HEK293 (cell line): ENCODE data around the gene CEP89.
"Not testable (repeated sequence)": the region's sequence is repeated elsewhere in the genome, so short reads cannot be mapped to it uniquely, and the experiment has no call there.

Experiments
- CTCF ChIA-PET: fragments of 350-600 bp; formaldehyde crosslinking; extraction: SDS; loops from one replicate; lab custom pipeline; 2021; ENCODE audit warnings: antibody characterized with exemption; lab: Yijun Ruan, JAX
- POLR2A ChIA-PET: fragments of 300-600 bp; formaldehyde crosslinking; extraction: SDS; loops from one replicate; lab custom pipeline; 2020; ENCODE audit warnings: antibody characterized with exemption, inconsistent platforms; lab: Yijun Ruan, JAX
- H3K27ac ChIP-seq: fragments of 200-500 bp; sonication (Bioruptor generic); 2 replicates; pipeline ENCODE4 v1.5.1; 2014; ENCODE audit warnings: low read depth, low read length, control low read depth, inconsistent platforms; ENCODE audit errors: extremely low read depth
- H3K36me3 ChIP-seq, 2 experiments: fragments of 200-500 bp in 1 of 2; sonication (Bioruptor generic) in 1 of 2; 1 replicate in 1 of 2; 2 replicates in 1 of 2; pipeline ENCODE4 v1.5.1; 2014 to 2017; ENCODE audit warnings: inconsistent platforms in 2 of 2, low read length in 2 of 2; ENCODE audit not compliant: control insufficient read depth in 2 of 2, insufficient read depth in 1 of 2
- H3K4me1 ChIP-seq: fragments of 200-500 bp; sonication (Bioruptor generic); 2 replicates; pipeline ENCODE4 v1.5.1; 2014; ENCODE audit warnings: mild to moderate bottlenecking, low read length, inconsistent platforms; ENCODE audit not compliant: control insufficient read depth, insufficient read depth
- H3K4me3 ChIP-seq: 2 replicates; pipeline ENCODE4 v1.5.1; 2011; ENCODE audit warnings: low read depth, mild to moderate bottlenecking, control low read depth, low read length, moderate library complexity
- H3K9me3 ChIP-seq: fragments of 200-500 bp; sonication (Bioruptor generic); 2 replicates; pipeline ENCODE4 v1.5.1; 2014; ENCODE audit warnings: low read depth, low read length, inconsistent platforms; ENCODE audit not compliant: control insufficient read depth, insufficient read depth
- FEZF1 ChIP-seq: fragments of 450-650 bp; formaldehyde crosslinking; IDR thresholded peaks from 2 replicates; pipeline ENCODE4 v1.5.1; 2016; ENCODE audit warnings: missing biosample characterization, missing genetic modification characterization
- GLI2 ChIP-seq: fragments of 450-650 bp; formaldehyde crosslinking; IDR thresholded peaks from 2 replicates; pipeline ENCODE4; 2017; ENCODE audit warnings: missing biosample characterization, missing genetic modification characterization, low read depth, borderline replicate concordance
- GLIS2 ChIP-seq: fragments of 450-650 bp; formaldehyde crosslinking; IDR thresholded peaks from 2 replicates; pipeline ENCODE4 v1.5.1; 2016; ENCODE audit warnings: missing biosample characterization, missing genetic modification characterization
- KLF8 ChIP-seq: fragments of 450-650 bp; formaldehyde crosslinking; IDR thresholded peaks from 2 replicates; pipeline ENCODE4 v1.5.1; 2016; ENCODE audit warnings: missing biosample characterization, missing genetic modification characterization
- KLF9 ChIP-seq: fragments of 450-650 bp; formaldehyde crosslinking; IDR thresholded peaks from 2 replicates; pipeline ENCODE4 v1.5.1; 2016; ENCODE audit warnings: missing biosample characterization, missing genetic modification characterization, low read depth
- ZBTB21 ChIP-seq: fragments of 450-650 bp; formaldehyde crosslinking; IDR thresholded peaks from 2 replicates; pipeline ENCODE4 v1.5.1; 2017; ENCODE audit warnings: missing biosample characterization, missing genetic modification characterization
- ZBTB26 ChIP-seq: fragments of 450-650 bp; formaldehyde crosslinking; optimal IDR thresholded peaks from 2 replicates; pipeline ENCODE3; 2016; ENCODE audit warnings: missing biosample characterization, mild to moderate bottlenecking, missing genetic modification characterization
- ZEB2 ChIP-seq: fragments of 450-650 bp; formaldehyde crosslinking; IDR thresholded peaks from 2 replicates; pipeline ENCODE4 v1.5.1; 2016; ENCODE audit warnings: missing biosample characterization, missing genetic modification characterization
- ZFP3 ChIP-seq: fragments of 450-650 bp; formaldehyde crosslinking; IDR thresholded peaks from 2 replicates; pipeline ENCODE4 v1.5.1; 2016; ENCODE audit warnings: low read depth, missing biosample characterization, missing genetic modification characterization
- ZNF175 ChIP-seq: fragments of 450-650 bp; formaldehyde crosslinking; IDR thresholded peaks from 2 replicates; pipeline ENCODE4 v1.5.1; 2016; ENCODE audit warnings: missing biosample characterization, missing genetic modification characterization
- ZNF223 ChIP-seq: fragments of 450-650 bp; formaldehyde crosslinking; IDR thresholded peaks from 2 replicates; pipeline ENCODE4 v1.5.1; 2016; ENCODE audit warnings: missing biosample characterization, missing genetic modification characterization
- ZNF510 ChIP-seq: fragments of 450-650 bp; formaldehyde crosslinking; IDR thresholded peaks from 2 replicates; pipeline ENCODE4 v1.5.1; 2018; ENCODE audit warnings: mild to moderate bottlenecking, missing genetic modification characterization, missing biosample characterization; ENCODE audit not compliant: insufficient replicate concordance
- ZNF514 ChIP-seq: fragments of 450-650 bp; formaldehyde crosslinking; IDR thresholded peaks from 2 replicates; pipeline ENCODE4 v1.5.1; 2016; ENCODE audit warnings: missing biosample characterization, missing genetic modification characterization
- ZNF561 ChIP-seq: fragments of 450-650 bp; IDR thresholded peaks from 2 replicates; pipeline ENCODE4 v1.5.1; 2018; ENCODE audit warnings: missing biosample characterization, missing genetic modification characterization, borderline replicate concordance
- ZNF600 ChIP-seq: fragments of 450-650 bp; formaldehyde crosslinking; IDR thresholded peaks from 2 replicates; pipeline ENCODE4 v1.5.1; 2016; ENCODE audit warnings: missing biosample characterization, missing genetic modification characterization
- ZNF629 ChIP-seq: fragments of 450-650 bp; formaldehyde crosslinking; IDR thresholded peaks from 2 replicates; pipeline ENCODE4 v1.5.1; 2017; ENCODE audit warnings: missing biosample characterization, missing genetic modification characterization
- ZNF660 ChIP-seq: fragments of 450-650 bp; IDR thresholded peaks from 2 replicates; pipeline ENCODE4 v1.5.1; 2018; ENCODE audit warnings: missing biosample characterization, mild to moderate bottlenecking, missing genetic modification characterization
- ZNF76 ChIP-seq: fragments of 450-650 bp; formaldehyde crosslinking; IDR thresholded peaks from 2 replicates; pipeline ENCODE4; 2016; ENCODE audit warnings: low read depth, missing biosample characterization, missing genetic modification characterization, borderline replicate concordance
- ZNF785 ChIP-seq: fragments of 450-650 bp; formaldehyde crosslinking; IDR thresholded peaks from 2 replicates; pipeline ENCODE4 v1.5.1; 2016; ENCODE audit warnings: missing biosample characterization, missing genetic modification characterization
- ZNF837 ChIP-seq: fragments of 450-650 bp; formaldehyde crosslinking; IDR thresholded peaks from 2 replicates; pipeline ENCODE4 v1.5.1; 2016; ENCODE audit warnings: missing biosample characterization, missing genetic modification characterization
- ZSCAN30 ChIP-seq: fragments of 450-650 bp; IDR thresholded peaks from 2 replicates; pipeline ENCODE4 v1.5.1; 2018; ENCODE audit warnings: missing biosample characterization, mild to moderate bottlenecking, missing genetic modification characterization, moderate library complexity
- TF ChIP-seq, protein P1 (sequence below): fragments of 450-650 bp; formaldehyde crosslinking; IDR thresholded peaks from 2 replicates; pipeline ENCODE4; 2016; ENCODE audit warnings: missing biosample characterization, missing genetic modification characterization
- TF ChIP-seq, protein P2 (sequence below): fragments of 450-650 bp; formaldehyde crosslinking; IDR thresholded peaks from 2 replicates; pipeline ENCODE4 v1.5.1; 2016; ENCODE audit warnings: missing biosample characterization, missing genetic modification characterization

The CEP89 gene

GRCh38 chr19:32971715-32972540, at the start of gene CEP89, which contains the start of gene FAAP24 (continued):
- TF ChIP-seq ZNF223 (tag by site-specific recombination): no peak
- TF ChIP-seq GLI2 (tag by site-specific recombination): no peak; the same call in 1 of the 2 replicates
- TF ChIP-seq ZFP3: peak; percentile 100
- TF ChIP-seq ZNF514: no peak
- peak; percentile 100 for TF ChIP-seq ZSCAN30
- peak; percentile 76 for TF ChIP-seq ZNF629
- TF ChIP-seq ZNF510: no peak
- TF ChIP-seq FEZF1 (tag by site-specific recombination): no peak
- peak; percentile 38; the same call in 1 of the 2 replicates for TF ChIP-seq ZBTB21 (tag by site-specific recombination)
- no peak for TF ChIP-seq ZNF175 (tag by site-specific recombination)
- TF ChIP-seq KLF8 (tag by site-specific recombination): peak; percentile 99
- TF ChIP-seq ZNF76: peak; percentile 95
- peak; percentile 80 for TF ChIP-seq ZBTB26 (tag by site-specific recombination)
- TF ChIP-seq, protein P1, sequence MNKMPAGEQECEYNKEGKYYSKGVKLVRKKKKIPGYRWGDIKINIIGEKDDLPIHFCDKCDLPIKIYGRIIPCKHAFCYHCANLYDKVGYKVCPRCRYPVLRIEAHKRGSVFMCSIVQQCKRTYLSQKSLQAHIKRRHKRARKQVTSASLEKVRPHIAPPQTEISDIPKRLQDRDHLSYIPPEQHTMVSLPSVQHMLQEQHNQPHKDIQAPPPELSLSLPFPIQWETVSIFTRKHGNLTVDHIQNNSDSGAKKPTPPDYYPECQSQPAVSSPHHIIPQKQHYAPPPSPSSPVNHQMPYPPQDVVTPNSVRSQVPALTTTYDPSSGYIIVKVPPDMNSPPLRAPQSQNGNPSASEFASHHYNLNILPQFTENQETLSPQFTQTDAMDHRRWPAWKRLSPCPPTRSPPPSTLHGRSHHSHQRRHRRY (tag by site-specific recombination): no peak
- TF ChIP-seq ZNF561 (tag by site-specific recombination): peak; percentile 98; the same call in 1 of the 2 replicates
- TF ChIP-seq ZNF660 (tag by site-specific recombination): peak; percentile 91
- TF ChIP-seq ZNF837 (tag by site-specific recombination): no peak
- TF ChIP-seq GLIS2 (tag by site-specific recombination): peak; percentile 89
- peak; percentile 91; the same call in 1 of the 2 replicates for TF ChIP-seq ZNF785 (tag by site-specific recombination)
- TF ChIP-seq ZEB2 (tag by site-specific recombination): peak; percentile 92
- TF ChIP-seq KLF9 (tag by site-specific recombination): peak; percentile 83
- TF ChIP-seq, protein P2, sequence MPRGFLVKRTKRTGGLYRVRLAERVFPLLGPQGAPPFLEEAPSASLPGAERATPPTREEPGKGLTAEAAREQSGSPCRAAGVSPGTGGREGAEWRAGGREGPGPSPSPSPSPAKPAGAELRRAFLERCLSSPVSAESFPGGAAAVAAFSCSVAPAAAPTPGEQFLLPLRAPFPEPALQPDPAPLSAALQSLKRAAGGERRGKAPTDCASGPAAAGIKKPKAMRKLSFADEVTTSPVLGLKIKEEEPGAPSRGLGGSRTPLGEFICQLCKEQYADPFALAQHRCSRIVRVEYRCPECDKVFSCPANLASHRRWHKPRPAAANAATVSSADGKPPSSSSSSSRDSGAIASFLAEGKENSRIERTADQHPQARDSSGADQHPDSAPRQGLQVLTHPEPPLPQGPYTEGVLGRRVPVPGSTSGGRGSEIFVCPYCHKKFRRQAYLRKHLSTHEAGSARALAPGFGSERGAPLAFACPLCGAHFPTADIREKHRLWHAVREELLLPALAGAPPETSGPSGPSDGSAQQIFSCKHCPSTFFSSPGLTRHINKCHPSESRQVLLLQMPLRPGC (tag by site-specific recombination): peak; percentile 78
- TF ChIP-seq ZNF600: peak; percentile 83

DNA sequence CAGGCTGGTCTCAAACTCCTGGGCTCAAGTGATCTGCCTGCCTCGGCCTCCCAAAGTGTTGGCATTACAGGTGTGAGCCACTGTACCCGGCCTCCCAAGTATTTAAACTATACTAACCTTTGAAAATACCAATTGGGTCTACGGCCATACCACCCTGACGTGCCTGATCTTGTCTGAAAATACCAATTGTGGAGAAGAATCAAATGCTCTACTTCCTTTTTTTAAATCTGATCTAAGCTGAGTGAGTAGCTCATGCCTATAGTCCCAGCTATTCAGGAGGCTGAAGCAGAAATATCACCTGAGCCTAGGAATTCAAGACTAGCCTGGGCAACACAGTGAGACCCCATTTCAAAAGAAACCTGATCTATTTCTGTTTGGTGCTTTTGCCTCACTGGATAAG, 39.1 kb upstream of the CEP89 start:
- H3K27ac ChIP-seq, H3K4me1 ChIP-seq, H3K4me3 ChIP-seq, CTCF ChIA-PET, H3K9me3 ChIP-seq: not testable (repeated sequence)
- H3K36me3 ChIP-seq: peaks cover 25 to 62% of the 10 kb centered on the region in 2 experiments
- POLR2A ChIA-PET: interaction anchor here (0.7 kb wide), 1 partner anchor 39 kb away, joined by 3 read pairs; the partner anchor contains the start of gene FAAP24
